ENCODE measurements around the gene OR7C1. TPM values are rescaled to one million over a fixed set of nuclear protein-coding genes. Genes with fewer than 3 reads are reported as not detected.
A peak's percentile ranks its signal among the peaks of the same experiment; 100 is the strongest.

OR7C1 gene
- total RNA-seq: not detected
- polyA plus RNA-seq: not detected

DNA sequence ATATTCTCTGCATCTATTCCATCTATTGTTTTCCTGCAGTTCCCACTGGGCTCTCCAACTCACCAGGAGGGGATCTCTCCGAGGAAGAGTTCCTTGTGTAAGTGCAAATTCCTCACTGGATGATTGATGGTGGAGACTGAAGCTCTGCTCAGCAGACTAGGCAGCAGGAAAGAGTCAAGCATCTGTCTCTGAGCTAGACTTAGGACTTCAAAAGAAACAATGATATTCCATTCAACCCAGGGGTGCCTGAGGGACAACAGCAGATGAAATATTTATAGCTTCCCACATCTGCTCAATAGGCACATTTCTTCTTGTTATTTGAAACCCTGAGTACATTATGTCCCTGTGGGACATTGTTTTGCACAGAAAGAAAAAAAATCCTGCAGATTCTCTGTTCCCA is at the start of gene OR7C1, which contains the start of gene OR7A5:
Gene OR7C1 (minus strand): TSS at position 175 of the 400 bp plus-strand sequence. CDS start 35,049 bp downstream, outside the sequence.
Gene OR7A5 (minus strand): TSS at position 175 of the 400 bp plus-strand sequence. CDS start 6,944 bp downstream, outside the sequence.
- H3K27me3 ChIP-seq (ENCODE audit: insufficient read depth, low read length): no peaks in the 10 kb centered on the region
- no peak within 1 kb of the TSS for H3K27ac ChIP-seq (ENCODE audit: low read depth, low read length)
- Mint-ChIP-seq H3K27ac (no peak within 1 kb of the TSS), H3K4me1 (no peaks in the 10 kb centered on the region), H3K4me3 (no peak within 1 kb of the TSS), H3K9me3 (peaks cover 0 to 7% (median 0%) of the 10 kb centered on the region in 8 donors), H3K27me3 (peaks cover 3 to 15% of the 10 kb centered on the region in 2 donors), H3K36me3 (no peaks in the 10 kb centered on the region)
- ChIA-PET CTCF (ENCODE audit: partially characterized antibody) (no interaction called here), POLR2A (ENCODE audit: partially characterized antibody) (no interaction called here)
- no peaks in the 10 kb centered on the region for H3K36me3 ChIP-seq (ENCODE audit: insufficient read depth, low read length)
- intact Hi-C loops (cut with micrococcal nuclease): no loop called here
- no peaks in the 10 kb centered on the region for H3K9me3 ChIP-seq (ENCODE audit: control insufficient read depth in 1 of 2, low read length in 2 of 2)
- no peak for DNase-seq
- H3K4me3 ChIP-seq (ENCODE audit: low read length in 2 of 2): no peak within 1 kb of the TSS
- H3K4me1 ChIP-seq (ENCODE audit: insufficient read depth, low read length): no peaks in the 10 kb centered on the region

DNA sequence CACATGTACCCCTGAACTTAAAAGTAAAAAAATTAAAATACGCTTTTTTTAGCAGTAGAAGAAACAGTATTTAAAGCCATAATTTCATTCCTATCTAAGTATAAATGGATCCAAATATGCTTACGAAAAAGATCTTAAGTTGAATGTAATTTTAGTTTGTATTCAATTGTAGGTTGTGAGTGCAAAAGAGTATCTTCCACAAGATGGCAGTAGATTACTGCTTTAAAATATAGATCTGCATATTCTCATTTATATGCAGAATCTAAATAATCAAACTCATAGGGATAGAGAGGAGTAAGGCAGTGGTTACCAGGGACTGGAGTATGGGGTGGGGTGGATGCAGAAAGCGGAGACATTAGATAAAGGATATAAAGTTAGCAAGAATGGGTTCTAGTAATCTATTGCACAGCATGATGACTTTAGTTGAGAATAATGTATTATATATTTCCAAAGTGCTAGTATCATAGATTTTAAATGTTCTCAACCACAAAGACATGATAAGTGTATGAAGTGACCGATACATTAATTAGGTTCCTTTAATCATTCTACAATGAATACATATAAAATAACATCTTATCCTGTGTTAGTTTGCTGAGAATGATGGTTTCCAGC is 36.7 kb upstream of the OR7C1 start:
- ChIA-PET POLR2A (ENCODE audit: partially characterized antibody) (no interaction called here), CTCF (ENCODE audit: partially characterized antibody) (no interaction called here)
- intact Hi-C loops (cut with micrococcal nuclease): no loop called here
- no peaks in the 10 kb centered on the region for H3K36me3 ChIP-seq (ENCODE audit: insufficient read depth, low read length)
- Mint-ChIP-seq H3K27me3 (peaks cover 26 to 33% of the 10 kb centered on the region in 2 donors), H3K27ac (peak overlapping the region in 1 of 7 donors; percentile 13), H3K36me3 (no peaks in the 10 kb centered on the region), H3K4me3 (no peak overlapping the region), H3K4me1 (no peaks in the 10 kb centered on the region), H3K9me3 (peaks cover 0 to 3% (median 0%) of the 10 kb centered on the region in 8 donors)
- no peaks in the 10 kb centered on the region for H3K9me3 ChIP-seq (ENCODE audit: control insufficient read depth in 1 of 2, low read length in 2 of 2)
- H3K27me3 ChIP-seq (ENCODE audit: insufficient read depth, low read length): no peaks in the 10 kb centered on the region
- H3K4me1 ChIP-seq (ENCODE audit: insufficient read depth, low read length): no peaks in the 10 kb centered on the region
- no peak overlapping the region for H3K27ac ChIP-seq (ENCODE audit: low read depth, low read length)
- no peak overlapping the region for H3K4me3 ChIP-seq (ENCODE audit: low read length in 2 of 2)
- DNase-seq: no peak

DNA sequence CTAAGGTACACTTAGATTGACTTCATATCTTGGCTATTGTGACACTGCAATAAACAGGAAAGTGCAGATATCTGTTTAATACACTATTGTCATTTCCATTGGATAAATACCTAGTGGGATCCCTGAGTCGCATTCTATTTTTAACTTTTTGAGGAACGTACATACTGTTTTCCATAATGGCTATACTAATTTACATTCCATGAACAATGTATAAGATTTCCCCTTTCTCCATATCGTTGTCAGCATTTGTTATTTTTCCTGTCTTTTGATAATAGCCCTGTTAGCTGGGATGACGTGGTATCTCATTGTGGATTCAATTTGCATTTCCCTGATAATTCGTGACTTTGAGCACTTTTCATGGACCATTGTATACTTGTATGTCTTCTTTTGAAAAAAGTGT is 33.5 kb upstream of the OR7C1 start:
- H3K4me1 Mint-ChIP-seq: no peaks in the 10 kb centered on the region
- Histone ChIP-seq H3K27ac (ENCODE audit: low read depth, low read length) (no peak overlapping the region), H3K9me3 (ENCODE audit: control insufficient read depth in 1 of 2, low read length in 2 of 2) (no peaks in the 10 kb centered on the region), H3K27me3 (ENCODE audit: insufficient read depth, low read length) (no peaks in the 10 kb centered on the region), H3K4me3 (ENCODE audit: low read length in 2 of 2) (no peak overlapping the region), H3K4me1 (ENCODE audit: insufficient read depth, low read length) (no peaks in the 10 kb centered on the region), H3K36me3 (ENCODE audit: insufficient read depth, low read length) (no peaks in the 10 kb centered on the region)
- H3K27me3 Mint-ChIP-seq: peaks cover 26 to 31% of the 10 kb centered on the region in 2 donors
- H3K36me3 Mint-ChIP-seq: no peaks in the 10 kb centered on the region
- DNase-seq: no peak
- intact Hi-C loops (cut with micrococcal nuclease): no loop called here
- H3K27ac Mint-ChIP-seq: no peak overlapping the region
- POLR2A ChIA-PET (ENCODE audit: partially characterized antibody): no interaction called here
- H3K4me3 Mint-ChIP-seq: no peak overlapping the region
- CTCF ChIA-PET (ENCODE audit: partially characterized antibody): no interaction called here
- H3K9me3 Mint-ChIP-seq: peaks cover 0 to 3% (median 0%) of the 10 kb centered on the region in 8 donors

DNA sequence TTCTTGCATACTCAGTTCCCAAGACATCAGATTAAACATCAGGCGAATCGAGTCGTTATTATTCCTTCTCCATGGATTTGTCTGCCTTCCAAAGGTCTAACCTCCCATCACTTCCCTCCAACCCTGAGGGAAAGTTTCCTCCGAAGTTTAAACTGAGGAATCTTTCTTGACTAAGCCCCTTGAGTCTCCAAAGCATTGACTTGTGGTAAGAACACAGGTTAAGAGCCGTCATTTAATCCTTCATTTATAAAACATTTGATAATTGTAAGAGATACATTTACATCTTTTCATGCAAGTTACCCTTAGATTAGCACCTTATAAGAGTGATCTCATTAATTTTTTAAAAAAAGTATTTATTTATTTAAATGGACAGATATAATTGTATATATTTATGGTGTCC is 13.8 kb upstream of the OR7C1 start, which contains the start of gene OR7A10:
Gene OR7A10 (minus strand): TSS at position 101 of the 400 bp plus-strand sequence. CDS start 7,045 bp downstream, outside the sequence.
- H3K27ac Mint-ChIP-seq: peak within 1 kb of the TSS in 1 of 7 donors; percentile 6
- Histone ChIP-seq H3K4me1 (ENCODE audit: insufficient read depth, low read length) (no peaks in the 10 kb centered on the region), H3K9me3 (ENCODE audit: control insufficient read depth in 1 of 2, low read length in 2 of 2) (no peaks in the 10 kb centered on the region), H3K27ac (ENCODE audit: low read depth, low read length) (no peak within 1 kb of the TSS), H3K36me3 (ENCODE audit: insufficient read depth, low read length) (no peaks in the 10 kb centered on the region), H3K27me3 (ENCODE audit: insufficient read depth, low read length) (no peaks in the 10 kb centered on the region), H3K4me3 (ENCODE audit: low read length in 2 of 2) (no peak within 1 kb of the TSS)
- no peaks in the 10 kb centered on the region for H3K4me1 Mint-ChIP-seq
- CTCF ChIA-PET (ENCODE audit: partially characterized antibody): no interaction called here
- H3K27me3 Mint-ChIP-seq: peaks cover 22 to 23% of the 10 kb centered on the region in 2 donors
- DNase-seq: no peak
- intact Hi-C loops (cut with micrococcal nuclease): no loop called here
- no peaks in the 10 kb centered on the region for H3K36me3 Mint-ChIP-seq
- POLR2A ChIA-PET (ENCODE audit: partially characterized antibody): no interaction called here
- H3K9me3 Mint-ChIP-seq: peaks cover 0 to 5% (median 1%) of the 10 kb centered on the region in 8 donors
- no peak within 1 kb of the TSS for H3K4me3 Mint-ChIP-seq

DNA sequence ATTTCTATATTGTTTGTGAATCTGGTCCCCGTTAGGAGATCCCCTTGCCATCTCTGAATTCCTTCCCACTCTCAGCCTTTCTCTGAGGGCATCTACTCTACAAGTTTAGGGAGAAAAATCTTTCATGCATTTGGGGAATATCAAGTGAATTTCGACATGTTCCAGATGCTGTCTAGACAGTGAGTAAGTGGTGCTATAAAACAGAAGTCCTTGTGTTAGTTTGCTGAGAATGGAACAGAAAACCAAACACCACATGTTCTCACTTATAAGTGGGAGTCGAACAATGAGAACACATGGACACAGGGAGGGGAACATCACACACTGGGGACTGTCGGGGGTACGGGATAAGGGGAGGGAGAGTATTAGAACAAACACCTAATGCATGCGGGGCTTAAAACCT is 8.6 kb upstream of the OR7C1 start:
- Histone ChIP-seq H3K9me3 (ENCODE audit: control insufficient read depth in 1 of 2, low read length in 2 of 2) (no peaks in the 10 kb centered on the region), H3K36me3 (ENCODE audit: insufficient read depth, low read length) (no peaks in the 10 kb centered on the region), H3K27me3 (ENCODE audit: insufficient read depth, low read length) (no peaks in the 10 kb centered on the region), H3K27ac (ENCODE audit: low read depth, low read length) (no peak overlapping the region), H3K4me3 (ENCODE audit: low read length in 2 of 2) (no peak overlapping the region), H3K4me1 (ENCODE audit: insufficient read depth, low read length) (no peaks in the 10 kb centered on the region)
- no peak for DNase-seq
- CTCF ChIA-PET (ENCODE audit: partially characterized antibody): no interaction called here
- Mint-ChIP-seq H3K27me3 (peaks cover 25% of the 10 kb centered on the region in 2 donors), H3K4me1 (no peaks in the 10 kb centered on the region), H3K9me3 (peaks cover 0 to 10% (median 3%) of the 10 kb centered on the region in 8 donors), H3K4me3 (no peak overlapping the region), H3K27ac (no peak overlapping the region), H3K36me3 (no peaks in the 10 kb centered on the region)
- POLR2A ChIA-PET (ENCODE audit: partially characterized antibody): no interaction called here
- intact Hi-C loops (cut with micrococcal nuclease): no loop called here

DNA sequence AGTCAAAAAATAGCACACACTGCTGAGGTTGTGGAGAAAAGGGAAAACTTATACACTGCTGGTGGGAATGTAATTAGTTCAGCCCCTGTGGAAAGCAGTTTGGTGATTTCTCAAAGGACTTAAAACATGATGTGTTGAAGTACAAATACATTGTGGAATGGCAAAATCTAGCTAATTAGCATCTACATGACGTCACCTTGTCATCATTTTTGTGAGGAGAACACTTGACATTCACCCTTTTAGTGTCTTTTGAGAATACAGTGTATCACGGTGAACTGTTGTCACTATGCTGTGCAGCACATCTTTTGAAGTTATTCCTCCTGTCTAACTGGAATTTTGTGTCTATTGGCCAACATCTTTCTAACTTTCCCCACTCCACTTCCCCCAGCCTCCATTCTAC is 8.2 kb upstream of the OR7C1 start:
- Histone ChIP-seq H3K4me1 (ENCODE audit: insufficient read depth, low read length) (no peaks in the 10 kb centered on the region), H3K27me3 (ENCODE audit: insufficient read depth, low read length) (no peaks in the 10 kb centered on the region), H3K4me3 (ENCODE audit: low read length in 2 of 2) (no peak overlapping the region), H3K36me3 (ENCODE audit: insufficient read depth, low read length) (no peaks in the 10 kb centered on the region), H3K27ac (ENCODE audit: low read depth, low read length) (no peak overlapping the region), H3K9me3 (ENCODE audit: control insufficient read depth in 1 of 2, low read length in 2 of 2) (no peaks in the 10 kb centered on the region)
- intact Hi-C loops (cut with micrococcal nuclease): no loop called here
- Mint-ChIP-seq H3K36me3 (no peaks in the 10 kb centered on the region), H3K9me3 (peaks cover 0 to 10% (median 3%) of the 10 kb centered on the region in 8 donors), H3K27me3 (peaks cover 25% of the 10 kb centered on the region in 2 donors), H3K27ac (no peak overlapping the region), H3K4me3 (no peak overlapping the region), H3K4me1 (no peaks in the 10 kb centered on the region)
- no peak for DNase-seq
- CTCF ChIA-PET (ENCODE audit: partially characterized antibody): no interaction called here
- POLR2A ChIA-PET (ENCODE audit: partially characterized antibody): no interaction called here

DNA sequence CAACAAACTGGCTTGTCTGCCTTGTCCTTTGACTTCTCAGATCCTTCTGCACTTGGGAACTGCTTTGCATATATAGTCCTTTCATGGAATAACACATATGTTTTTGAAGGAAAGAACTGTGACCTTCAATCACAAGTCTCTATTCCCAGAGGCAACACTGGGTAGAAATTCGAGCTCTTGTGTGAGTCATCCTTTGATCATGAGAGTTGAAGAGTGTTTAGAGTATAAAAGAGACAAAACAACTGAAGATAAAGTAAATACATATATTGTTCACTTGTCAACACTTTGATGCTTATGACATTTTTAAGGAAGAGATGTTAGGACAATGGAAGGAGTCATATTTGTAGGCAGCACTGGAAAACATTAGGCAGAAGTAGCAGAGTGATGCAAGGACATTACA is 5.2 kb upstream of the OR7C1 start:
- Mint-ChIP-seq H3K4me3 (no peak overlapping the region), H3K4me1 (no peaks in the 10 kb centered on the region), H3K9me3 (peaks cover 0 to 10% (median 3%) of the 10 kb centered on the region in 8 donors), H3K36me3 (no peaks in the 10 kb centered on the region), H3K27ac (no peak overlapping the region), H3K27me3 (peaks cover 28% of the 10 kb centered on the region in 2 donors)
- H3K27ac ChIP-seq (ENCODE audit: low read depth, low read length): no peak overlapping the region
- no peak overlapping the region for H3K4me3 ChIP-seq (ENCODE audit: low read length in 2 of 2)
- H3K4me1 ChIP-seq (ENCODE audit: insufficient read depth, low read length): no peaks in the 10 kb centered on the region
- no peak for DNase-seq
- no peaks in the 10 kb centered on the region for H3K9me3 ChIP-seq (ENCODE audit: control insufficient read depth in 1 of 2, low read length in 2 of 2)
- H3K27me3 ChIP-seq (ENCODE audit: insufficient read depth, low read length): no peaks in the 10 kb centered on the region
- ChIA-PET CTCF (ENCODE audit: partially characterized antibody) (no interaction called here), POLR2A (ENCODE audit: partially characterized antibody) (no interaction called here)
- H3K36me3 ChIP-seq (ENCODE audit: insufficient read depth, low read length): no peaks in the 10 kb centered on the region
- intact Hi-C loops (cut with micrococcal nuclease): no loop called here

Measured in CD4-positive, alpha-beta memory T cell (primary cell).